ENCODE results near the gene GPR17.

- TF ChIP-seq, protein P1, sequence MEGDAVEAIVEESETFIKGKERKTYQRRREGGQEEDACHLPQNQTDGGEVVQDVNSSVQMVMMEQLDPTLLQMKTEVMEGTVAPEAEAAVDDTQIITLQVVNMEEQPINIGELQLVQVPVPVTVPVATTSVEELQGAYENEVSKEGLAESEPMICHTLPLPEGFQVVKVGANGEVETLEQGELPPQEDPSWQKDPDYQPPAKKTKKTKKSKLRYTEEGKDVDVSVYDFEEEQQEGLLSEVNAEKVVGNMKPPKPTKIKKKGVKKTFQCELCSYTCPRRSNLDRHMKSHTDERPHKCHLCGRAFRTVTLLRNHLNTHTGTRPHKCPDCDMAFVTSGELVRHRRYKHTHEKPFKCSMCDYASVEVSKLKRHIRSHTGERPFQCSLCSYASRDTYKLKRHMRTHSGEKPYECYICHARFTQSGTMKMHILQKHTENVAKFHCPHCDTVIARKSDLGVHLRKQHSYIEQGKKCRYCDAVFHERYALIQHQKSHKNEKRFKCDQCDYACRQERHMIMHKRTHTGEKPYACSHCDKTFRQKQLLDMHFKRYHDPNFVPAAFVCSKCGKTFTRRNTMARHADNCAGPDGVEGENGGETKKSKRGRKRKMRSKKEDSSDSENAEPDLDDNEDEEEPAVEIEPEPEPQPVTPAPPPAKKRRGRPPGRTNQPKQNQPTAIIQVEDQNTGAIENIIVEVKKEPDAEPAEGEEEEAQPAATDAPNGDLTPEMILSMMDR (conservative IDR thresholded peaks at IDR 0.05; ENCODE audit: low read depth, low read length) = no peak
- no peak for TF ChIP-seq EZH2 (IDR thresholded peaks at IDR 0.05; ENCODE audit: low read length, unreplicated experiment)
These were observed 8.2 kb upstream of the GPR17 start for GRCh38 chr2:127637725-127638252.

Measured in PC-3 (cell line).